Epithelial cell of proximal tubule (primary cell): ENCODE measurements around the gene DYNC1I2. TPM values are rescaled to one million over a fixed set of nuclear protein-coding genes. Genes with fewer than 3 reads are reported as not detected.

Experiments
- DNase-seq: peaks from one replicate; pipeline ENCODE4 v3.0.0-alpha.2; 2011; ENCODE audit warnings: low read depth
- H3K4me3 ChIP-seq: 2 replicates; pipeline ENCODE4 v1.5.1; 2011; ENCODE audit warnings: low read depth, mild to moderate bottlenecking, low read length
- total RNA-seq: library from RNA; depleted of rRNA; stranded (reverse); fragments of >200 nt; gene quantifications from 2 replicates; pipeline ENCODE4 v1.2.3, GENCODE V29; 2015
- TF ChIP-seq, protein P1 (sequence below): conservative IDR thresholded peaks from 2 replicates; pipeline ENCODE4 v1.5.1; 2012; ENCODE audit warnings: low read depth, mild to moderate bottlenecking, low read length

Gene DYNC1I2
- total RNA-seq, 1 donor from 2014 or later, result 146 TPM

DNA sequence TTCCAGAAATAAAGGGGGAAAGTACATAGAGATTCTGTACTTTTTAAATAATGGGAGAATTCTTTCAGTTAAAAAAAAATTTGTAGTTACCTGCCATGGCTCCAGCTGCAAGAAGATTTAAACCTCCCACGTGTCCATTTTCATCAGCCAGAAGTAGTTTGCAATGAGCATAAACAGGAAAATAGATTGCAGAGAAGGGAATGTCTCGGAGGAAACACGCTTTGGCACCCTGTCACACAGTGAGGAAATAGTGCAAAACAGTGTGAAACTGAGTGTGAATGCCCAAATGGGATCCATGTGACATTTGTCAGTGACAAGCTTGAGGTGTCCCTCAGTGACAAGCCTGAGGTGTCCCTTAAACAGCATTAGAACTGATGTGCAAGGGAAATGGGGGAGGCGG, 104.1 kb downstream of the DYNC1I2 start:
- DNase-seq, result no peak
- TF ChIP-seq, protein P1, sequence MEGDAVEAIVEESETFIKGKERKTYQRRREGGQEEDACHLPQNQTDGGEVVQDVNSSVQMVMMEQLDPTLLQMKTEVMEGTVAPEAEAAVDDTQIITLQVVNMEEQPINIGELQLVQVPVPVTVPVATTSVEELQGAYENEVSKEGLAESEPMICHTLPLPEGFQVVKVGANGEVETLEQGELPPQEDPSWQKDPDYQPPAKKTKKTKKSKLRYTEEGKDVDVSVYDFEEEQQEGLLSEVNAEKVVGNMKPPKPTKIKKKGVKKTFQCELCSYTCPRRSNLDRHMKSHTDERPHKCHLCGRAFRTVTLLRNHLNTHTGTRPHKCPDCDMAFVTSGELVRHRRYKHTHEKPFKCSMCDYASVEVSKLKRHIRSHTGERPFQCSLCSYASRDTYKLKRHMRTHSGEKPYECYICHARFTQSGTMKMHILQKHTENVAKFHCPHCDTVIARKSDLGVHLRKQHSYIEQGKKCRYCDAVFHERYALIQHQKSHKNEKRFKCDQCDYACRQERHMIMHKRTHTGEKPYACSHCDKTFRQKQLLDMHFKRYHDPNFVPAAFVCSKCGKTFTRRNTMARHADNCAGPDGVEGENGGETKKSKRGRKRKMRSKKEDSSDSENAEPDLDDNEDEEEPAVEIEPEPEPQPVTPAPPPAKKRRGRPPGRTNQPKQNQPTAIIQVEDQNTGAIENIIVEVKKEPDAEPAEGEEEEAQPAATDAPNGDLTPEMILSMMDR, result no peak
- no peak overlapping the region for H3K4me3 ChIP-seq

DNA sequence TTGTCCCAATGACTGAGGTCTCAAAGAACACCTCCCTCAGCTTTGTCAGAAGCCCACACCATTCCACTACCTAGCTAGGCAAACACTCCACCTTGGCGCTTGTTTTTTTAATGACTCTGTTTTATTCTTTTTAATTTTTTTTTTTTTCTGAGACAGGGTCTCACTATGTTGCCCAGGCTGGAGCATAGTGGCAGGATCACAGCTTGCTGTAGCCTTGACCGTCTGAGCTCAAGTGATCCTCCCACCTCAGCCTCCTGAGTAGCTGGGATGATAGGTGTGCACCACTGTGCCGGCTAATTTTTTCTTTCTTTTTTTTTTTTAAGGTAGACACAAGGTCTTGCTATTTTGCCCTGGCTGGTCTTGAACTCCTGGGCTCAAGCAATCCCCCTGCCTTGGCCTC, 104.9 kb downstream of the DYNC1I2 start:
- no peak for DNase-seq
- TF ChIP-seq, protein P1, result no peak
- H3K4me3 ChIP-seq, result no peak overlapping the region

DNA sequence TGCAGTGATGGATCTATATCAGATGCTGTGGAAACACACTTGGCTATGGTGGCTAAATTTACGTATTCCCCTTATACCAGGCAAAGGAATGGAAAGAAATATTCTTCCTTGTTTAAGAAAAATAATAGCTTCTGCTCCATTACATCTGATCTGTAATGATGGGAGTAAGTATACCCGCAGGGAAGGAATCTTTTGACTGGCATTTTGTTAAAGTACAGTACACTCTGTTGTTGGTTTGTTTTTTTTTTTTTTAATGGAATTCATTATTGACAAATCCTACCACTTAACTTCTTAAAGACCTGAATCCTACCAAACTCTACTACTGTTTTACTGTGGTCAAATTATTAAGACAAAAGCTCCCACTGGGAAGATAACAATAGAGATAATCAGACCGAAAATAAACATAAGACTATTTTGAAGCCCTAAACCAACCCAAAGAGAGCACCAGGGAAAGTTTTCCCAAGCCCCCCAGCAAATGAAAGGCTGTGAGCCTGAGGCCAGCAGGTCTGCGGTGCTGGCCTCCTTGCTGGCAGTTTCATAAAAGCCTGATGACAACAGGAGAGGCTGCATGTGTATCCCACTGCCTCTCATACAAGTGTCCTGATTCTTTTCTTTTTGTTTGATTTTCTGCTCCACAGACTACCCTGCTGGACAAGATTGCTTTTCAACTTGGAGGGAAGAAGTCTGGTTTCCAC, 105.8 kb downstream of the DYNC1I2 start:
- TF ChIP-seq, protein P1, result no peak

DNA sequence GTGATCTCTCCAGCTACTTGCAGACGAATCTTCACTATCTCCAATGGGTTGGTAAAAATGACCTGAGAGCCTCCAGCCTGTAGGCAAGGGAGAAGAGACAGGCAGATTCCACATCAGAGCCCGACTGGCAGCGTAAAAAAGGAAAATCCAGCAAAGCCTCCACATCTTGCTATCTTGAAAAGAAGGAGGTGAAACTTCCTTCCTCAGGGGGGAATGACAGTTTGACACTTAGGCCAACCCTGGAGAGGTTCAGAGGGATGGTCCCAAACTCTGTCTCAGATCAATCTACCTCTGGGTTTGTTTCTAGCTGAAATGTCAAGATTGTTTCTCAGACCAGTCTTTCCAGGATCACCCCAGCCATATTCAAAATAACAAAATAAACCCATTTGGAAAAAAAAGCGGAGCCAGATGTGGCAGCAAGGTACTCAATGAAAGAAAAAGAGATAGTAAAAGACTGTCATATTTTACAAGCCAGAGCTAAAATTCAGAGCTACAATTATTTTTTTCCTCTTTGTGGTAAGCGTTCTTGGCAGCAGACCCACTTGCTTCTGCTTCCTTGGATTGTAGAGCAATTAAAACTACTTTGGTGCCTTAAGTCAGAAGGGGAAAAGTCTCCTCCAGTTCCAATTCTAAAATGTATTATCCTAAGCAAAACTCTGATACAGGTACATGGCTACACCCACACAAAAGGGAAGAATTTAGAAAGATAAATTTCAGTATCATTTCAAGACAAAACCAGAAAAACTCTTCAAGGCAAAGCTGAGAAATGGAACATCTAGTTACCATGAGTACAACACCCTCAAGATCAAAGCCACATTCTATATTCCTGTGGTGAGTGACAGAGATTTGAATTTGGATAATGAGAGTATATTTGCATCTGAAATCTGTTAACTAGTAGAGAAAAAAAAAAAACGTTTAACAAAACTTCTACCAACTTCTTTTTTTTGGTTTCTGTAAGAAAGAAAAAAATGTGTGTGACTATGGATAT, 106.7 kb downstream of the DYNC1I2 start:
- no peak overlapping the region for H3K4me3 ChIP-seq
- DNase-seq, result no peak
- TF ChIP-seq, protein P1, result no peak

More for the DNA sequence above, 105.8 kb downstream of the DYNC1I2 start:
- DNase-seq, result no peak
- no peak overlapping the region for H3K4me3 ChIP-seq

DNA sequence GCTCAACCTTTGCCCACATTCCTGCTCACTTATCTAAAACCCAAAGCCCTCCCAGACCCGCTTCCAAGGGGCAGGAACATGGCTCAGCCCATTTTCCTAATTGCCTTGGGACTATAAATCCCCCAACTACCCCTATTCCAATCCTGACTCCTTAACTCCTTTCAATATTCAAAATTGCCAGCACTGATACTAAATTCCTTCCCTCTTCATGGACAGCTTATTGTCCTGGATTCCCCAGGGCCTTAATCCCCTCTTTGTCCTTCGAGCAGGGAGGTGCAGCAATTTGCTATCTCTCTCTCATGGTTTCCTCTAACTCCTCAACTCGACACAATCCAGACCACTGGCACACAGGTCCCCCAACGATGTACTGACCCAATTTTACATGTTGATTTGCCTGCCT, 107.6 kb downstream of the DYNC1I2 start:
- TF ChIP-seq, protein P1, result no peak
- no peak overlapping the region for H3K4me3 ChIP-seq

More for the DNA sequence above, 107.6 kb downstream of the DYNC1I2 start:
- DNase-seq, result no peak

Other genes starting within 250 kb of the DYNC1I2 start
- gene CYBRD1, start 165.0 kb upstream of the DYNC1I2 start, total RNA-seq, result 2.5 and 5.1 TPM in 2 replicates
- gene SLC25A12, start 206.8 kb downstream of the DYNC1I2 start, total RNA-seq, result 8.6 and 12.4 TPM in 2 replicates
- gene HAT1, start 235.0 kb downstream of the DYNC1I2 start, total RNA-seq, result 68.9 and 71.5 TPM in 2 replicates